K562 (cell line): ENCODE data around the gene SMIM13. TPM values are rescaled to one million over a fixed set of nuclear protein-coding genes. Genes with fewer than 3 reads are reported as not detected.

Experiments
- ASH1L ChIP-seq: fragments of 450-650 bp; IDR thresholded peaks from 2 replicates; pipeline ENCODE4 v1.6.1; 2018; ENCODE audit warnings: borderline replicate concordance, mild to moderate bottlenecking, low read depth; ENCODE audit not compliant: partially characterized antibody
- BCOR ChIP-seq: fragments of 450-650 bp; IDR thresholded peaks from 2 replicates; pipeline ENCODE4 v1.6.1; 2016
- CREM ChIP-seq: IDR thresholded peaks from 2 replicates; pipeline ENCODE4 v1.6.1; 2014; ENCODE audit warnings: antibody characterized with exemption, low read depth
- ETV1 ChIP-seq: fragments of 450-650 bp; conservative IDR thresholded peaks from 2 replicates; pipeline ENCODE4 v1.6.1; 2016; ENCODE audit warnings: missing genetic modification characterization, control low read depth, low read depth, missing compliant biosample characterization
- FOSL1 ChIP-seq: fragments of 200-800 bp; sonication (Bioruptor generic); conservative IDR thresholded peaks from 2 replicates; pipeline ENCODE4 v1.6.1; 2016; ENCODE audit warnings: missing genetic modification characterization, missing compliant biosample characterization
- HIVEP1 ChIP-seq: fragments of 250-450 bp; sonication (Bioruptor Pico); IDR thresholded peaks from 2 replicates; pipeline ENCODE4 v1.4.0; 2020; ENCODE audit warnings: mild to moderate bottlenecking
- IRF2 ChIP-seq: sonication (generic); formaldehyde crosslinking; IDR thresholded peaks from 2 replicates; pipeline ENCODE4 v1.8.1; 2022; ENCODE audit warnings: mild to moderate bottlenecking, missing genetic modification reagents
- JUN ChIP-seq, 2 experiments: sonication (generic) in 1 of 2; formaldehyde crosslinking in 1 of 2; IDR thresholded peaks; 2 replicates each; pipeline versions ENCODE4 v1.6.1 to v1.8.0; 2012 to 2022; ENCODE audit warnings: borderline replicate concordance in 2 of 2, mild to moderate bottlenecking in 2 of 2, improper control_type of control experiment in 1 of 2, low read depth in 1 of 2, low read length in 1 of 2, missing genetic modification reagents in 1 of 2
- KAT2B ChIP-seq: IDR thresholded peaks from one replicate; pipeline ENCODE4 v1.6.1; 2012; ENCODE audit warnings: low read depth, mild to moderate bottlenecking, control low read depth, inconsistent platforms, low read length, moderate library complexity
- KAT7 ChIP-seq: sonication (generic); formaldehyde crosslinking; IDR thresholded peaks from 2 replicates; pipeline ENCODE4 v1.8.0; 2022; ENCODE audit warnings: missing genetic modification reagents, mild to moderate bottlenecking, borderline replicate concordance
- KDM1A ChIP-seq, 2 experiments: fragments of 450-650 bp; IDR thresholded peaks; 2 replicates each; pipeline ENCODE4 v1.6.1; 2016; ENCODE audit warnings: mild to moderate bottlenecking in 2 of 2
- MEF2D ChIP-seq: conservative IDR thresholded peaks from 2 replicates; pipeline ENCODE4 v1.6.1; 2016; ENCODE audit warnings: low read depth, missing genetic modification characterization, missing compliant biosample characterization
- MEIS2 ChIP-seq: fragments of 450-650 bp; IDR thresholded peaks from 2 replicates; pipeline ENCODE4 v1.6.1; 2014; ENCODE audit warnings: mild to moderate bottlenecking; ENCODE audit not compliant: partially characterized antibody
- MYNN ChIP-seq, 2 experiments: sonication (generic); formaldehyde crosslinking in 1 of 2; IDR thresholded peaks; 2 replicates each; pipeline versions ENCODE4 v1.5.0 to v1.6.1; 2016 to 2020; ENCODE audit warnings: antibody characterized with exemption in 1 of 2, missing genetic modification reagents in 1 of 2
- NR1H2 ChIP-seq: sonication (generic); formaldehyde crosslinking; IDR thresholded peaks from 2 replicates; pipeline ENCODE4 v1.4.0; 2020; ENCODE audit warnings: mild to moderate bottlenecking, missing genetic modification reagents
- PTBP1 ChIP-seq: fragments of 200-400 bp; formaldehyde crosslinking; IDR thresholded peaks from 2 replicates; pipeline ENCODE4 v1.6.1; 2017; ENCODE audit warnings: low read depth, low read length
- RFX5 ChIP-seq: IDR thresholded peaks from 2 replicates; pipeline ENCODE4 v1.6.1; 2011; ENCODE audit warnings: low read depth, mild to moderate bottlenecking, improper control_type of control experiment, low read length
- SMARCA4 ChIP-seq: fragments of 450-650 bp; IDR thresholded peaks from 2 replicates; pipeline ENCODE4 v1.6.1; 2016
- SMARCE1 ChIP-seq: fragments of 450-650 bp; IDR thresholded peaks from 2 replicates; pipeline ENCODE4 v1.7.1; 2016; ENCODE audit warnings: mild to moderate bottlenecking
- TEAD2 ChIP-seq: fragments of 450-650 bp; IDR thresholded peaks from 2 replicates; pipeline ENCODE4 v1.6.1; 2016; ENCODE audit warnings: missing genetic modification characterization, control low read depth, missing compliant biosample characterization
- TRIM28 ChIP-seq: fragments of 450-650 bp; IDR thresholded peaks from 2 replicates; pipeline ENCODE4 v1.6.1; 2017
- ZFP36 ChIP-seq: fragments of 150-350 bp; IDR thresholded peaks from 2 replicates; pipeline ENCODE4 v1.6.1; 2018; ENCODE audit warnings: low read length, low read depth; ENCODE audit not compliant: partially characterized antibody
- ZNF347 ChIP-seq: fragments of 450-650 bp; formaldehyde crosslinking; IDR thresholded peaks from 2 replicates; pipeline ENCODE4 v1.4.0; 2020; ENCODE audit warnings: low read depth, mild to moderate bottlenecking, moderate library complexity
- ZNF41 ChIP-seq: fragments of 250-450 bp; sonication (Bioruptor Pico); conservative IDR thresholded peaks from 2 replicates; pipeline ENCODE4 v1.4.0; 2020; ENCODE audit warnings: mild to moderate bottlenecking
- ZNF717 ChIP-seq: fragments of 250-450 bp; sonication (Bioruptor Pico); IDR thresholded peaks from 2 replicates; pipeline ENCODE4 v1.5.0; 2021
- polyA plus RNA-seq, 8 experiments: library from polyadenylated mRNA; depleted of rRNA in 4 of 8; stranded (reverse) in 5 of 8; unstranded in 3 of 8; fragments of >200 nt; fragmentation: Nextera tagmentation in 2 of 8; fragmentation: Illumina TruSeq in 1 of 8; extraction: Ambion mirVana in 2 of 8; extraction: Trizol in 1 of 8; gene quantifications; 2 replicates each; pipeline versions ENCODE4 v1.2.1 to v1.2.3, GENCODE V29; 2011 to 2014; ENCODE audit warnings: inconsistent platforms in 1 of 8, missing spikeins in 1 of 8
- total RNA-seq, 7 experiments: library from RNA; depleted of rRNA in 6 of 7; stranded (reverse); fragments of >200 nt in 6 of 7; fragmentation: Illumina TruSeq in 2 of 7; extraction: Trizol in 2 of 7; gene quantifications; 2 replicates each; pipeline versions ENCODE4 v1.2.1 to v1.2.3, GENCODE V29; 2011 to 2021; ENCODE audit warnings: low replicate concordance in 1 of 7
- TF ChIP-seq, protein P1 (sequence below): fragments of 250-450 bp; sonication (Bioruptor Pico); IDR thresholded peaks from 2 replicates; pipeline ENCODE4 v1.9.0; 2021; ENCODE audit warnings: mild to moderate bottlenecking
- TF ChIP-seq, protein P2 (sequence below): sonication (generic); formaldehyde crosslinking; IDR thresholded peaks from 2 replicates; pipeline ENCODE4 v1.8.0; 2023; ENCODE audit warnings: mild to moderate bottlenecking, missing genetic modification reagents
- TF ChIP-seq, protein P3 (sequence below): sonication (generic); formaldehyde crosslinking; IDR thresholded peaks from 2 replicates; pipeline ENCODE4 v1.8.0; 2022; ENCODE audit warnings: mild to moderate bottlenecking, missing genetic modification reagents

The SMIM13 gene
- total and polyA plus RNA-seq, 9 of the 15 experiments (the other 6 are each of a cell fraction or from before 2014, with no cell fraction given), result 5.5 to 24.8 (median 11.7) TPM

DNA sequence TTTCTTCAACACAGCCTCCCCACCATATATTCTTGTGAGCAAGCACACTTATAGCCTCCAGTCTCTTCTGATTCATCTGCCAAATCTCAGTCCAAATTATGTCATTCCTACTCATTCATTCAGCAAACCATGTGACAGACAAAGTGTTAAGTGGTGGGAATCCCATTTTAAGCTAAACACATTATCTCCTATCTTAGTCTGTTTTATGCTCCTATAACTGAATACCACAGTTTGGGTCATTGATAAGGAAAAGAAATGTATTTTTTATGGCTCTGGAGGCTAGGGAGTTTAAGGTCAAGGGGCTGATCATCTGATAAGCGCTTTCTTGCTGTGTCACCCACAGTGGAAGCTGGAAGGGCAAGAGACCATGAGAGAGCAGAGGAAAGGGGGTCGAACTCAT, 23.9 kb upstream of the SMIM13 start (continued):
- TF ChIP-seq MEF2D (tag) (no peak), FOSL1 (peak; percentile 61), ZNF41 (CRISPR knock-in tag) (no peak), MYNN (IDR thresholded peaks at IDR 0.05) (no peak), MYNN (CRISPR knock-in tag; IDR thresholded peaks at IDR 0.05) (no peak), ZFP36 (no peak), IRF2 (no peak), KAT7 (CRISPR knock-in tag) (no peak), TRIM28 (no peak), SMARCA4 (peak; percentile 67; the same call in 1 of the 2 replicates), RFX5 (no peak), HIVEP1 (CRISPR knock-in tag) (no peak), ETV1 (no peak), NR1H2 (no peak), KAT2B (no peak), ASH1L (no peak), PTBP1 (no peak), MEIS2 (peak; percentile 6), ZNF717 (CRISPR knock-in tag) (no peak), TEAD2 (no peak), CREM (no peak), BCOR (no peak), SMARCE1 (peak; percentile 52; the same call in 1 of the 2 replicates), ZNF347 (CRISPR knock-in tag) (no peak), JUN (IDR thresholded peaks at IDR 0.05; ENCODE audit: borderline replicate concordance, low read depth, low read length) (0 out of 2 replicates have a peak, but pooled peaks have one; percentile 20), JUN (CRISPR knock-in tag; IDR thresholded peaks at IDR 0.05; ENCODE audit: borderline replicate concordance) (no peak), KDM1A (IDR thresholded peaks at IDR 0.05) (peak; percentile 74 to 81; a peak in 3 of 4 replicates)
- TF ChIP-seq, protein P1, sequence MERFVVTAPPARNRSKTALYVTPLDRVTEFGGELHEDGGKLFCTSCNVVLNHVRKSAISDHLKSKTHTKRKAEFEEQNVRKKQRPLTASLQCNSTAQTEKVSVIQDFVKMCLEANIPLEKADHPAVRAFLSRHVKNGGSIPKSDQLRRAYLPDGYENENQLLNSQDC (CRISPR knock-in tag), result no peak
- TF ChIP-seq, protein P2, sequence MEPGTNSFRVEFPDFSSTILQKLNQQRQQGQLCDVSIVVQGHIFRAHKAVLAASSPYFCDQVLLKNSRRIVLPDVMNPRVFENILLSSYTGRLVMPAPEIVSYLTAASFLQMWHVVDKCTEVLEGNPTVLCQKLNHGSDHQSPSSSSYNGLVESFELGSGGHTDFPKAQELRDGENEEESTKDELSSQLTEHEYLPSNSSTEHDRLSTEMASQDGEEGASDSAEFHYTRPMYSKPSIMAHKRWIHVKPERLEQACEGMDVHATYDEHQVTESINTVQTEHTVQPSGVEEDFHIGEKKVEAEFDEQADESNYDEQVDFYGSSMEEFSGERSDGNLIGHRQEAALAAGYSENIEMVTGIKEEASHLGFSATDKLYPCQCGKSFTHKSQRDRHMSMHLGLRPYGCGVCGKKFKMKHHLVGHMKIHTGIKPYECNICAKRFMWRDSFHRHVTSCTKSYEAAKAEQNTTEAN (CRISPR knock-in tag), result no peak
- TF ChIP-seq, protein P3, sequence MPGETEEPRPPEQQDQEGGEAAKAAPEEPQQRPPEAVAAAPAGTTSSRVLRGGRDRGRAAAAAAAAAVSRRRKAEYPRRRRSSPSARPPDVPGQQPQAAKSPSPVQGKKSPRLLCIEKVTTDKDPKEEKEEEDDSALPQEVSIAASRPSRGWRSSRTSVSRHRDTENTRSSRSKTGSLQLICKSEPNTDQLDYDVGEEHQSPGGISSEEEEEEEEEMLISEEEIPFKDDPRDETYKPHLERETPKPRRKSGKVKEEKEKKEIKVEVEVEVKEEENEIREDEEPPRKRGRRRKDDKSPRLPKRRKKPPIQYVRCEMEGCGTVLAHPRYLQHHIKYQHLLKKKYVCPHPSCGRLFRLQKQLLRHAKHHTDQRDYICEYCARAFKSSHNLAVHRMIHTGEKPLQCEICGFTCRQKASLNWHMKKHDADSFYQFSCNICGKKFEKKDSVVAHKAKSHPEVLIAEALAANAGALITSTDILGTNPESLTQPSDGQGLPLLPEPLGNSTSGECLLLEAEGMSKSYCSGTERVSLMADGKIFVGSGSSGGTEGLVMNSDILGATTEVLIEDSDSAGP (CRISPR knock-in tag), result no peak
